H1 (cell line): ENCODE data around the gene HSPA1A.

Experiments
- CEBPB ChIP-seq: IDR thresholded peaks from 2 replicates; pipeline ENCODE4 v1.6.1; 2012; ENCODE audit warnings: low read depth, low read length
- EP300 ChIP-seq, 2 experiments: IDR thresholded peaks; 1 replicate in 1 of 2; 2 replicates in 1 of 2; pipeline ENCODE4 v1.6.1; 2011 to 2012; ENCODE audit warnings: low read depth in 2 of 2, low read length in 2 of 2, mild to moderate bottlenecking in 2 of 2, borderline replicate concordance in 1 of 2, inconsistent platforms in 1 of 2, moderate library complexity in 1 of 2
- JUN ChIP-seq: IDR thresholded peaks from 2 replicates; pipeline ENCODE4 v1.6.1; 2011; ENCODE audit warnings: low read depth, mild to moderate bottlenecking, improper control_type of control experiment, low read length
- POLR2A ChIP-seq, 2 experiments: IDR thresholded peaks; 1 replicate in 1 of 2; 2 replicates in 1 of 2; pipeline ENCODE4 v1.6.1; 2011; ENCODE audit warnings: low read depth in 2 of 2, low read length in 2 of 2, mild to moderate bottlenecking in 2 of 2; ENCODE audit errors: control extremely low read depth in 1 of 2
- POLR2AphosphoS5 ChIP-seq: IDR thresholded peaks from 2 replicates; pipeline ENCODE4 v1.6.1; 2011; ENCODE audit warnings: low read depth, low read length
- RAD21 ChIP-seq, 2 experiments: IDR thresholded peaks in 1 of 2; conservative IDR thresholded peaks in 1 of 2; 2 replicates each; pipeline ENCODE4 v1.6.1; 2011; ENCODE audit warnings: low read depth in 2 of 2, low read length in 2 of 2, improper control_type of control experiment in 1 of 2, inconsistent platforms in 1 of 2, mild to moderate bottlenecking in 1 of 2, moderate library complexity in 1 of 2
- TAF1 ChIP-seq: IDR thresholded peaks from 2 replicates; pipeline ENCODE4 v1.6.1; 2011; ENCODE audit warnings: mild to moderate bottlenecking, low read depth, low read length
- TEAD4 ChIP-seq: IDR thresholded peaks from 2 replicates; pipeline ENCODE4 v1.6.1; 2012; ENCODE audit warnings: low read depth, low read length, inconsistent platforms, mixed read lengths
- TF ChIP-seq, protein P1 (sequence below), 3 experiments: IDR thresholded peaks; 1 replicate in 2 of 3; 2 replicates in 1 of 3; pipeline versions ENCODE4 v1.5.1 to v1.6.1; 2011; ENCODE audit warnings: low read length in 3 of 3, mild to moderate bottlenecking in 3 of 3, inconsistent platforms in 2 of 3, low read depth in 1 of 3, moderate library complexity in 1 of 3; ENCODE audit not compliant: insufficient read depth in 1 of 3; ENCODE audit errors: control extremely low read depth in 1 of 3

DNA sequence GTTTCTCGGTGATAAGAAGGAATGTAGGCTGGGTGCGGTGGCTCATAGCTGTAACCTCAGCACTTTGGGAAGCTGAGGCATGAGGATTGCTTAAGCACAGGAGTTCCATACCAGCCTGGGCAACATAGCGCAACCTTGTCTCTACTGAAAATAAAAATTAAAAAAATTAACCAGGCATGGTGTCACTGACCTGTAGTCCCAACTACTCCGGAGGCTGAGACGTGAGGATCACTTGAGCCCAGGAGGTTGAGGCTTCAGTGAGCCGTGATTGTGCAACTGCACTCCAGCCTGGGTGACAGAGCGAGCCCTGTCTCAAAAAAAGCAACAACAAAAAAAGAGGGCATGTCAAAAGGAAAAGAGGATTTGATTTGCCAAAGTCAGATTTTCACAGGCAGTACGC, 43.4 kb downstream of the HSPA1A start:
- TF ChIP-seq EP300 (IDR thresholded peaks at IDR 0.05; ENCODE audit: borderline replicate concordance in 1 of 2, low read depth in 2 of 2, low read length in 2 of 2): no peak
- TF ChIP-seq, protein P1, sequence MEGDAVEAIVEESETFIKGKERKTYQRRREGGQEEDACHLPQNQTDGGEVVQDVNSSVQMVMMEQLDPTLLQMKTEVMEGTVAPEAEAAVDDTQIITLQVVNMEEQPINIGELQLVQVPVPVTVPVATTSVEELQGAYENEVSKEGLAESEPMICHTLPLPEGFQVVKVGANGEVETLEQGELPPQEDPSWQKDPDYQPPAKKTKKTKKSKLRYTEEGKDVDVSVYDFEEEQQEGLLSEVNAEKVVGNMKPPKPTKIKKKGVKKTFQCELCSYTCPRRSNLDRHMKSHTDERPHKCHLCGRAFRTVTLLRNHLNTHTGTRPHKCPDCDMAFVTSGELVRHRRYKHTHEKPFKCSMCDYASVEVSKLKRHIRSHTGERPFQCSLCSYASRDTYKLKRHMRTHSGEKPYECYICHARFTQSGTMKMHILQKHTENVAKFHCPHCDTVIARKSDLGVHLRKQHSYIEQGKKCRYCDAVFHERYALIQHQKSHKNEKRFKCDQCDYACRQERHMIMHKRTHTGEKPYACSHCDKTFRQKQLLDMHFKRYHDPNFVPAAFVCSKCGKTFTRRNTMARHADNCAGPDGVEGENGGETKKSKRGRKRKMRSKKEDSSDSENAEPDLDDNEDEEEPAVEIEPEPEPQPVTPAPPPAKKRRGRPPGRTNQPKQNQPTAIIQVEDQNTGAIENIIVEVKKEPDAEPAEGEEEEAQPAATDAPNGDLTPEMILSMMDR (IDR thresholded peaks at IDR 0.05; ENCODE audit: control extremely low read depth in 1 of 3, insufficient read depth in 1 of 3, low read depth in 1 of 3, low read length in 3 of 3): no peak
- TF ChIP-seq POLR2AphosphoS5: no peak
- TF ChIP-seq TEAD4: no peak
- TF ChIP-seq TAF1: no peak
- TF ChIP-seq JUN: no peak
- no peak for TF ChIP-seq RAD21 (IDR thresholded peaks at IDR 0.05 in 1 of 2, conservative IDR thresholded peaks at IDR 0.05 in 1 of 2; ENCODE audit: low read depth in 2 of 2, low read length in 2 of 2)
- no peak for TF ChIP-seq POLR2A (IDR thresholded peaks at IDR 0.05; ENCODE audit: control extremely low read depth in 1 of 2, low read depth in 2 of 2, low read length in 2 of 2)
- no peak for TF ChIP-seq CEBPB
